ENCODE measurements around the gene TIAM1.

The TIAM1 gene, protein sequence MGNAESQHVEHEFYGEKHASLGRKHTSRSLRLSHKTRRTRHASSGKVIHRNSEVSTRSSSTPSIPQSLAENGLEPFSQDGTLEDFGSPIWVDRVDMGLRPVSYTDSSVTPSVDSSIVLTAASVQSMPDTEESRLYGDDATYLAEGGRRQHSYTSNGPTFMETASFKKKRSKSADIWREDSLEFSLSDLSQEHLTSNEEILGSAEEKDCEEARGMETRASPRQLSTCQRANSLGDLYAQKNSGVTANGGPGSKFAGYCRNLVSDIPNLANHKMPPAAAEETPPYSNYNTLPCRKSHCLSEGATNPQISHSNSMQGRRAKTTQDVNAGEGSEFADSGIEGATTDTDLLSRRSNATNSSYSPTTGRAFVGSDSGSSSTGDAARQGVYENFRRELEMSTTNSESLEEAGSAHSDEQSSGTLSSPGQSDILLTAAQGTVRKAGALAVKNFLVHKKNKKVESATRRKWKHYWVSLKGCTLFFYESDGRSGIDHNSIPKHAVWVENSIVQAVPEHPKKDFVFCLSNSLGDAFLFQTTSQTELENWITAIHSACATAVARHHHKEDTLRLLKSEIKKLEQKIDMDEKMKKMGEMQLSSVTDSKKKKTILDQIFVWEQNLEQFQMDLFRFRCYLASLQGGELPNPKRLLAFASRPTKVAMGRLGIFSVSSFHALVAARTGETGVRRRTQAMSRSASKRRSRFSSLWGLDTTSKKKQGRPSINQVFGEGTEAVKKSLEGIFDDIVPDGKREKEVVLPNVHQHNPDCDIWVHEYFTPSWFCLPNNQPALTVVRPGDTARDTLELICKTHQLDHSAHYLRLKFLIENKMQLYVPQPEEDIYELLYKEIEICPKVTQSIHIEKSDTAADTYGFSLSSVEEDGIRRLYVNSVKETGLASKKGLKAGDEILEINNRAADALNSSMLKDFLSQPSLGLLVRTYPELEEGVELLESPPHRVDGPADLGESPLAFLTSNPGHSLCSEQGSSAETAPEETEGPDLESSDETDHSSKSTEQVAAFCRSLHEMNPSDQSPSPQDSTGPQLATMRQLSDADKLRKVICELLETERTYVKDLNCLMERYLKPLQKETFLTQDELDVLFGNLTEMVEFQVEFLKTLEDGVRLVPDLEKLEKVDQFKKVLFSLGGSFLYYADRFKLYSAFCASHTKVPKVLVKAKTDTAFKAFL (N-terminal part only)

DNA sequence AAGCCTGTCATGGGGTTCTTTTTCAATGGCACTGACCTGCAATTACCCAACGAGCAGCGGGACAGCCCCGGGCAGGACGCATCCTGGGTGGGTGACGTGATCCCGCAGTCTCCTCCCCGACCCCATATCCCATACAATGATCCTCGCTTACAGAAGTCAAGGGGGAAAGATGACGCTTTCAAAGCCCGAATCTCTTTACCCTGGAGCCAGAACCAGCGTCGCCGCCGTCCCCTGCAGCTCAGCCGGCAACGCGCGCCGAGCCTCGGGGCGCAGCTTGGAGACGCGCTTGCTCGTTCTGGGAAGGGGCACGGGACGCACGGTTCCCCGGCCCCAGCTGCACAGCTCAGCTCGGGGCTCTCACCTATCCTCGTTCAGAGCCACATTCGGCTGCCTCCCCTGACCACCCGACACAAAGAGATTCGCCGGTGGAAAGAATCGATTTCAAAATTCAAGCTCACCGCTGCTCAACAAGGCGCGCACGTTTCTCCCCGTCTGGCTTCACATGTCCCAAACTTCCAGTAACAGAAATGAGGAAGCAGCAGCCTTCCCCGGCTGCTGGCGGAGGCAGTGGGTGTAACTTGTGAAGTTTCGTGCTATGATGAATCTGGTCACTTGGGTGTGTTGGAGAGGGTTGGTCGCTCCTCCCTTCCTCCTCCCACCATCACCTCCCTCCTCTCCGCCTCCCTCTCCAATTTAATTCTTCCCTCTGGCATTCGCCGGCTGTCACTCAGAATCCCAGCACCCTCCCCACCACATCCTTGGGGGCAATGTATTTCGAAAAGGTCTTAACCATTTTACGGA lies at the start of gene TIAM1:
Gene TIAM1, minus strand, starts transcription at position 582 of the 801 bp plus-strand sequence. CDS start 77,289 bp downstream, outside the sequence.
- peaks cover 14 to 17% of the 10 kb centered on the region in 2 donors for H3K27me3 ChIP-seq (ENCODE audit: control insufficient read depth in 1 of 2, insufficient read depth in 2 of 2, low read length in 2 of 2)
- H3K4me3 ChIP-seq (ENCODE audit: low read length in 2 of 2) = peak within 1 kb of the TSS; percentile 45 to 54
- no peak within 1 kb of the TSS for H3K9ac ChIP-seq (ENCODE audit: low read length in 2 of 2)
- H3K27ac ChIP-seq (ENCODE audit: low read length) = no peak within 1 kb of the TSS
- no peaks in the 10 kb centered on the region for H3K36me3 ChIP-seq (ENCODE audit: control insufficient read depth in 2 of 2, insufficient read depth in 2 of 2, low read length in 2 of 2)
- H3K4me1 ChIP-seq (ENCODE audit: control insufficient read depth, insufficient read depth, low read length) = no peaks in the 10 kb centered on the region
- no peaks in the 10 kb centered on the region for H3K9me3 ChIP-seq (ENCODE audit: control insufficient read depth in 2 of 2, low read length in 2 of 2)

DNA sequence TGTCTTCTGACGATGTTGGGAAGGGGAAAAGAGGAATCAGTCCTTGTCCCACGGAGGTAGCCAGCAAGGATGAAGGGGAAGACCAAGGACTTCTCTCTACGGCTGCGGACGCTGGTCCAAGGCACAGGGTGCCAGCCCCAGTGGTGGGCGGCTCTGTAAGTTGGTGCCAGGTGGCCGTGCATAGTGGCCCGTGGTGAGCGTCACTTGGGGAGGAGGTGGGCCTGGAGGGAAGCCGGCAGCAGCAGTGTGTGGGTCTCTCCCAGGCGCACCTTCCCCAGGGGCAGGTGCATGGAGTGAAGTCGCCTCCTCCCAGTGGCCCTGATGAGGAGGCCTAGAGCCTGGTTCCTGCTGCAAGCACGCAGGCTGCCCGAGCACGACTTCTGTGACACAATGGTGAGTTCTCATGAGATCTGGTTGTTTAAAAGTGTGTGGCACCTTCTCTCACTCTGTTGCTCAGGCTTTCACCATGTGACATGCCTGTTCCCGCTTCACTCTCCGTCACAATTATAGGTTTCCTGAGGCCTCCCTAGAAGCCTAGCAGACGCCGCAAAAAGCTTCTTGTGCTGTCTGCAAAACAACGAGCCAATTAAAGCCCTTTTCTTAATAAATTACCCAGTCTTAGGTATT lies 43.6 kb upstream of the TIAM1 start:
- Histone ChIP-seq H3K9ac (ENCODE audit: low read length in 2 of 2) (no peak overlapping the region), H3K4me3 (ENCODE audit: low read length in 2 of 2) (no peak overlapping the region), H3K36me3 (ENCODE audit: control insufficient read depth in 2 of 2, insufficient read depth in 2 of 2, low read length in 2 of 2) (no peaks in the 10 kb centered on the region)

DNA sequence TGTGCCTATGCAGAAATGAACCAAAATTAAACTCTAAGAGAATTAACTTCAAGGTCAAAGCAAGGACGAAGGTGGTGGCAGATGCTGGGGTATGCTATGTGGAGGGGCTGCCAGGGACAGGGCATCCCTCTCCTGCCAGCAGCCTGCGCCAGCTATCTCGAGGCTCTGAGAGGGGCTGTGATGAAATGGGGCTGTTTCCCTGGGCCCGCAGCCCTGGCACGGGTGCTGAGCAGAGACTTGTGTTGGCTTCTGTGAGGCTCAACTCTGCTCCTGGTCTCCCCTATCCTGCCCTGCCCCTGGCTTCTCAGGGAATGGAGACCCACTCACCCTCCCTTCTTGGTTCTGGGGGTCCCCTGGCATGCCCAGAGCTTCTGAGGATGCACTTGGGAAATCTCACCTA lies 41.9 kb upstream of the TIAM1 start:
- Histone ChIP-seq H3K4me1 (ENCODE audit: control insufficient read depth, insufficient read depth, low read length) (no peaks in the 10 kb centered on the region), H3K27me3 (ENCODE audit: control insufficient read depth in 1 of 2, insufficient read depth in 2 of 2, low read length in 2 of 2) (no peaks in the 10 kb centered on the region), H3K36me3 (ENCODE audit: control insufficient read depth in 2 of 2, insufficient read depth in 2 of 2, low read length in 2 of 2) (no peaks in the 10 kb centered on the region), H3K27ac (ENCODE audit: low read length) (no peak overlapping the region), H3K9ac (ENCODE audit: low read length in 2 of 2) (no peak overlapping the region), H3K9me3 (ENCODE audit: control insufficient read depth in 2 of 2, low read length in 2 of 2) (no peaks in the 10 kb centered on the region), H3K4me3 (ENCODE audit: low read length in 2 of 2) (no peak overlapping the region)

More for the DNA sequence above, 43.6 kb upstream of the TIAM1 start:
- H3K4me1 ChIP-seq (ENCODE audit: control insufficient read depth, insufficient read depth, low read length) = no peaks in the 10 kb centered on the region
- H3K9me3 ChIP-seq (ENCODE audit: control insufficient read depth in 2 of 2, low read length in 2 of 2) = no peaks in the 10 kb centered on the region
- no peak overlapping the region for H3K27ac ChIP-seq (ENCODE audit: low read length)
- no peaks in the 10 kb centered on the region for H3K27me3 ChIP-seq (ENCODE audit: control insufficient read depth in 1 of 2, insufficient read depth in 2 of 2, low read length in 2 of 2)

DNA sequence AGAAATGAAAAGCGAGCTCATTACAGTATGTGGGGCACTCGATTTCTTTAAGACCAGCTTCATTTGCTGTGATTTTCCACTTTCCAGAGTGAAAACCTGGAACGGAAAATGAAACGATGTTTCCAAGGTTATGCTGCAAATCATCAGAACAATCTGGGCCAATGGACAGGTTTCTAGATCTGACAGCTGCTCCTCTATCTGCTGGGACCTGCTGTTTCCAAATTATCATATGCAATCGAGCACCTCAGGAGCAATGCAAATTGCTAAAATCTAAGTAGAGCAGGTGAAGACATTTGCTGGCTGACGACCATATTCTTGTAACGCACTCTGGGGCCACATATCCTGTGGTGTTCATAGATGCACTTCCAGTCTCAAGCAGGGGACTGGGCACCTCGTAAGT lies 39.7 kb upstream of the TIAM1 start:
- Histone ChIP-seq H3K4me3 (ENCODE audit: low read length in 2 of 2) (no peak overlapping the region), H3K36me3 (ENCODE audit: control insufficient read depth in 2 of 2, insufficient read depth in 2 of 2, low read length in 2 of 2) (no peaks in the 10 kb centered on the region), H3K27me3 (ENCODE audit: control insufficient read depth in 1 of 2, insufficient read depth in 2 of 2, low read length in 2 of 2) (no peaks in the 10 kb centered on the region), H3K27ac (ENCODE audit: low read length) (no peak overlapping the region), H3K9ac (ENCODE audit: low read length in 2 of 2) (no peak overlapping the region), H3K4me1 (ENCODE audit: control insufficient read depth, insufficient read depth, low read length) (no peaks in the 10 kb centered on the region), H3K9me3 (ENCODE audit: control insufficient read depth in 2 of 2, low read length in 2 of 2) (no peaks in the 10 kb centered on the region)

DNA sequence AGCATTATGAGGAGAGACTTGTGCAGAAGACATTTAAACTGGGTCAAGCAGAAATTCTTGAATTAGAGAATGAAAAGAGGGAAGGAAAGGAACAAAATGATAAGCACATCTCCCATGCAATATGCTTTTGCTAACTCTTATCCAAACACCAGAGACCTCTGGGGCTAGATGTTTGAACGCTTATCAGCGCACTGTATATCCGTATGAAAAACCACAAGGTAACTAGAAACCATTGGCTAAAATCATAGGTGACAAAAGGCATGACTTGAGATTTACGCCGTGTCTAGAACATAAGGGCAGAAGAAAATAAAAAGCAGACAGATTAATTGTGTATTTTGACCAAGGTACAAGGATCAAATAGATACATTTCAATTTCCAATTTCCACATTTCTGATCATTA lies 38.0 kb upstream of the TIAM1 start:
- H3K9me3 ChIP-seq (ENCODE audit: control insufficient read depth in 2 of 2, low read length in 2 of 2) = no peaks in the 10 kb centered on the region
- no peak overlapping the region for H3K27ac ChIP-seq (ENCODE audit: low read length)

DNA sequence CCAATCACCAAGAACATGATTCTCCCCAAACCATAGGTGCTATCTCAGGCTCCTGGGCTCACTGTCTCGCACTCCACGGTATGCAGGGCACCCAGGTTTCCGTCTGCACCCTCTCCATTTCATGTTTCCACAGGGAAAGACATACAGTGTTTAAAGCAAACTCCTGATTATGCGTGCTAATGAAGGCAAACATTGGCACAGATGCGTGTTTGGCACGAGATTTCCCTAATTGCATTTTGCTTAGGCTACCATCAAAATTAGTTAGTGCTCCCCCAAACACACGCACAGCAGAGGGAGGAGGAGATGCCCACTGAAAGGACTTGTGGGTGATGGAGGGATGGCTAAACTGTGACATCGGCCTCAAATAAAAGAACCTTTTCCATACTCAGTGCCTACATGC lies 32.2 kb upstream of the TIAM1 start:
- no peak overlapping the region for H3K9ac ChIP-seq (ENCODE audit: low read length in 2 of 2)
- peaks cover 0 to 2% of the 10 kb centered on the region in 2 donors for H3K27me3 ChIP-seq (ENCODE audit: control insufficient read depth in 1 of 2, insufficient read depth in 2 of 2, low read length in 2 of 2)
- H3K36me3 ChIP-seq (ENCODE audit: control insufficient read depth in 2 of 2, insufficient read depth in 2 of 2, low read length in 2 of 2) = no peaks in the 10 kb centered on the region
- no peaks in the 10 kb centered on the region for H3K4me1 ChIP-seq (ENCODE audit: control insufficient read depth, insufficient read depth, low read length)
- no peak overlapping the region for H3K4me3 ChIP-seq (ENCODE audit: low read length in 2 of 2)
- H3K9me3 ChIP-seq (ENCODE audit: control insufficient read depth in 2 of 2, low read length in 2 of 2) = no peaks in the 10 kb centered on the region
- H3K27ac ChIP-seq (ENCODE audit: low read length) = no peak overlapping the region

More for the DNA sequence above, 38.0 kb upstream of the TIAM1 start:
- no peak overlapping the region for H3K4me3 ChIP-seq (ENCODE audit: low read length in 2 of 2)
- H3K27me3 ChIP-seq (ENCODE audit: control insufficient read depth in 1 of 2, insufficient read depth in 2 of 2, low read length in 2 of 2) = no peaks in the 10 kb centered on the region
- H3K4me1 ChIP-seq (ENCODE audit: control insufficient read depth, insufficient read depth, low read length) = no peaks in the 10 kb centered on the region
- H3K9ac ChIP-seq (ENCODE audit: low read length in 2 of 2) = no peak overlapping the region
- no peaks in the 10 kb centered on the region for H3K36me3 ChIP-seq (ENCODE audit: control insufficient read depth in 2 of 2, insufficient read depth in 2 of 2, low read length in 2 of 2)

DNA sequence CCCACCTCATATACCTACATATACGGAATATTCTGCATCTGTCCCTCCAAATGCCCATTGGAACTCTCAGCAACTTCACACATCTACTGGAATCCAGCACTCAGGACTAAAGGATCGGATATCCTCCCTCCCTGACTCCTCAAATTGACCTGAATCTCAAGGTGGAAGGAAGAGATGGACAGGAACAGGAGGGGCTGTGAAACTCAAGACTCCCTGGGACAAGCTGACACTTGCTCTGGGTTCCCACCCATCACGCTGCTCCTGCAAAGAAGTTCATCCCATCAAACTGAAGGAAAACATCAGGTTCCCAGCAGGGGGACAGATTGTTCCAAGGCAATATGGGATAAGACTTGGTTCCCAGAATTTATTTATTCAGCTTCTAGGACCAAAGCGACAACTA lies 30.3 kb upstream of the TIAM1 start:
- H3K4me1 ChIP-seq (ENCODE audit: control insufficient read depth, insufficient read depth, low read length) = no peaks in the 10 kb centered on the region
- H3K4me3 ChIP-seq (ENCODE audit: low read length in 2 of 2) = no peak overlapping the region
- H3K27me3 ChIP-seq (ENCODE audit: control insufficient read depth in 1 of 2, insufficient read depth in 2 of 2, low read length in 2 of 2) = peaks cover 0 to 2% of the 10 kb centered on the region in 2 donors
- no peaks in the 10 kb centered on the region for H3K36me3 ChIP-seq (ENCODE audit: control insufficient read depth in 2 of 2, insufficient read depth in 2 of 2, low read length in 2 of 2)
- H3K27ac ChIP-seq (ENCODE audit: low read length) = no peak overlapping the region
- no peak overlapping the region for H3K9ac ChIP-seq (ENCODE audit: low read length in 2 of 2)
- H3K9me3 ChIP-seq (ENCODE audit: control insufficient read depth in 2 of 2, low read length in 2 of 2) = no peaks in the 10 kb centered on the region

DNA sequence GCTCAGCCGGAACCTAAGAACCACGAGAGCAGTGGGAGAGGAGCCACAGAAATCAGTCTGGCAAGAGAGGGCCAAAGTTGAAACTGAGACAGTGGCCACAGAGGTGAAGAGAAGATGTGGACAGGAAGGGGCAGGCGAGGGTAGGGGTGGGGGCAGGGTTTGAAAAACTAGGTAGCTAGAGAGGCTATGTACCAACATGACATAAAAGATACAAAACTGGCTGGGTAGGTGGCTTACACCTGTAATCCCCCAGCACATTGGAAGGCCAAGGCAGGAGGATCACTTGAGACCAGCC lies 28.4 kb upstream of the TIAM1 start:
- no peak overlapping the region for H3K4me3 ChIP-seq (ENCODE audit: low read length in 2 of 2)
- H3K4me1 ChIP-seq (ENCODE audit: control insufficient read depth, insufficient read depth, low read length) = no peaks in the 10 kb centered on the region
- no peaks in the 10 kb centered on the region for H3K36me3 ChIP-seq (ENCODE audit: control insufficient read depth in 2 of 2, insufficient read depth in 2 of 2, low read length in 2 of 2)
- peaks cover 0 to 2% of the 10 kb centered on the region in 2 donors for H3K27me3 ChIP-seq (ENCODE audit: control insufficient read depth in 1 of 2, insufficient read depth in 2 of 2, low read length in 2 of 2)
- H3K9ac ChIP-seq (ENCODE audit: low read length in 2 of 2) = no peak overlapping the region
- H3K27ac ChIP-seq (ENCODE audit: low read length) = no peak overlapping the region
- H3K9me3 ChIP-seq (ENCODE audit: control insufficient read depth in 2 of 2, low read length in 2 of 2) = no peaks in the 10 kb centered on the region

DNA sequence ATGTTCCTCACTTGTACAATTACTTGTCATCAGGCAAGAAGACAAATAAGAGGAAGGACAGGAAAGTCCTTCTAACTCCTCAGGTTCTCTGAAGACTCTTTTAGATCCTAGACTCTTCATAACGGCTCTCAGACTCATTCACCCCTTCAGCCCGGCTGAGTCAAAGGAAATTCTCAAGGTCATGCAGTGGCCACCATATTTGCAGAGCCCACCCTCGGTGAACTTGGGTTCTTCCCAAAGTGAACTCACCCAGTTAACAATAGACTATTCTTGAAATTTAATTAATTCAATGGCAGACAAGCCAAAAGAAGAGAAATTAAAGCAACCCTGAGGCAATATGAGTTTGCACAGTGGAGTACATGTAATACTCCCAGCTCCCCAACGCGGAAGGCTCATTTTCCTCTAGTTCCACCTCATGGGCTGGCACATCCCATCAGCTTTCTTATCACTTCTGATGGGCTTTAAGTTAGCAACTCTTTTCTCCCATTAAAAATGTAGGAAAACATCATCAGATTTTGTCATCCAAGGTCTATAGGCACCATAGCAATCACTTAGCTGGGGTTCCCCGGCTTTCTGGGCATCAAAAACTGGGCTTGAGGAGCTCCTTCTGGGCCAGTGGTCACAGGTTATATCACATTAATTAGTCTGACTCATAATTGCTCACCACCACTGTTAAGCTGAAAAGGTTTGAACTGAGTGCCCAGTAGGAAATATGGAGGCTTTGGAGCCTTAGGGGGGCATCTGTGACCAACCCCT lies 27.8 kb upstream of the TIAM1 start:
- Histone ChIP-seq H3K27me3 (ENCODE audit: control insufficient read depth in 1 of 2, insufficient read depth in 2 of 2, low read length in 2 of 2) (peaks cover 0 to 2% of the 10 kb centered on the region in 2 donors), H3K9me3 (ENCODE audit: control insufficient read depth in 2 of 2, low read length in 2 of 2) (no peaks in the 10 kb centered on the region), H3K4me3 (ENCODE audit: low read length in 2 of 2) (no peak overlapping the region), H3K27ac (ENCODE audit: low read length) (no peak overlapping the region), H3K9ac (ENCODE audit: low read length in 2 of 2) (no peak overlapping the region), H3K4me1 (ENCODE audit: control insufficient read depth, insufficient read depth, low read length) (no peaks in the 10 kb centered on the region), H3K36me3 (ENCODE audit: control insufficient read depth in 2 of 2, insufficient read depth in 2 of 2, low read length in 2 of 2) (no peaks in the 10 kb centered on the region)
